IPS-NIHi11 (cell line): ENCODE data around the gene ZNF516.

Experiments used
- DNase-seq: peaks from one replicate; pipeline ENCODE4 v3.0.0; 2012; ENCODE audit warnings: mixed read lengths, low spot score

ZNF516 gene

DNA sequence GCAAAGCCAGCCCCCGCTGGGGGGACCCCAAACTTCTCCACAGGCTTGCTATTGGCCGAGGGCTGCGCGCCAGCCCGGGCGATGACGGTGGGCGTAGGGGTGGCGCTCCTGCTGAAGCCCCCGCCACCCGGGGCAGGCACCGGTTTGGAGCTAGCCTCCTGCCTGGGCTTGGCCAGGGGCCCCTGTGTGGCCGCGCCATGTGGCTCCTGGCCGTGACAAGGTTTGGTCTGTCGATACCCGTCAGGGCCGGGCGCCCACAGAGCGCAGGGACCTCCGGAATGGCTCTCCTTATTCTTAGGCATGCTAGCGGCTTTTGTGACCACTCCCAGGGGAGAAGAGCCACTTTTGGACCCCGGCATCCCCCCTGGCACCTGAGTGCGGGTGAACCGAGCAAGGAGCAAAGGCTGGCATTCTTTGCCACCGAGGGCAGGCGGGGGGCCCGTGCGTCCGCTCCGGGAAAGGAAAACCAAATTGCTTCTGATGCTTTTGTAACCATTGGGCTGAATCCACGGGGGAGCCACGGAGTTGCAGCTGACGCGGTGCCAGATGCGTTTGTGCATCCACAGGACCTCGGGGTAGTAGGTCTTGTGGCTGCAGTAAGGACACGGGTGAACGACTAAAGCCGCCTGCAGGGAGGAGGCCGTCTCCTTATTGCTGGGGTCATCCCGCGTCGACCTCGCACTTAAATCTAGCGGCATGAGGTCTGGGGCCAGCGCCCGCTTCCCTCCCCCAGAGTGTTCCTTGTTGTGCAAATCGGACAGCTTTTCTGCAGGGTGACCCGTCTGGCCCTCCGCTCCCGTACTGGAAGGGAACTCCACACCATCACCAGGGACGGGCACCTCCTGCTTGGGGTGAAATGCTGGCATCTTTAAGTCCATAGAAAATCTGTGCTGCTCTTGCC, 115.6 kb downstream of the ZNF516 start:
- no peak for DNase-seq

DNA sequence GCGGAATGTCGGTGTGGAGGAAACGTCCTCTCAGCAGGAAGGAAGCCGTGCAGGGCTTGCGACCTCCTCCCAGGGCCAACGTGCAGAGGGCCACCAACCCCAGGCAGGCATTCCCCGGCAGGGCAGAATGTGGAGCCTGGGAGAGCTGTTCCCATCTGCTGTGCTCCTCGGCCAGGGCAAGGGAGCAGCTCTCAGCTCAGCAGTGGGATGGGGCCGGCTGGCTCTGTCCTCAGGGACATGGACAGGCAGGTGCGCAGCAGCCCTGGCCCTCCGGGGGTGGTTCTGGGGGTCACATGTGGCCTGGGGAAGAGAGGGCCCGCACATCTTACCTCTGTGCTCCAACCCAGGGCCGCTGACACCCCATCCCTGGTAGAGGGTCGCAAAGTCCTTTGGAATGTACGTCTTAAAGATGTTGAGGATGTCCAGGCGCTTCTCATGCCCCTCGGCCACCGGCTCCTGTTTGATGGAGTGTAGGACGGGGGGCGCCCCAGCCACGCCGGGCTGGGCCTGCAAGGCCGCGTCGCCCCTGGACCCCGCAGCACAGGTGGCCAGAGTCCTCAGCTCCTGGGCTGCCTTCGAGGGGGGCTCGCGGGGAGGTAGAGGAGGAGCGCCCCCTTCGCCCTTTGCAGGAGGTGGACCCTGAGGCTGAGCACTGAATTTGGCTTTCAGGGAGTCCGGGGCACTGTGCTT, 116.4 kb downstream of the ZNF516 start:
- no peak for DNase-seq

DNA sequence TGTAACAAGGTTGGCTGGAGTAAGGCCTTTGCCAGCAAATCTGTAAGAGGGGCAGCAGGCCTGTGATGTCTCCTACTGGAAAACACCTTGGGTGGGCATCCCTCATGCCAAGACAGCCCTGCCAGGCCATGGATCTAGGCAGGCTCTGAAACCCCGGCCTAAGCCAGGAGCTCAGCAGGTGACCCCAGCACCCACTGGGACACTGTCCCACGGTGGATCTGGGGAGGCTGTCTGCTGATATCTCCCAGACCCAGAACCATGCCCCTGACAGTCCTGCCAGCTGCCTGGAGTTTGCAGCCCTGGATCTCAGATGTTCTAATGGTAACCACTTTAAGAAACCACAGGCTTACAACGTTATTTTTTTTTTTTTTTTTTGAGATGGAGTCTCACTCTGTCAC, 117.7 kb downstream of the ZNF516 start:
- no peak for DNase-seq

DNA sequence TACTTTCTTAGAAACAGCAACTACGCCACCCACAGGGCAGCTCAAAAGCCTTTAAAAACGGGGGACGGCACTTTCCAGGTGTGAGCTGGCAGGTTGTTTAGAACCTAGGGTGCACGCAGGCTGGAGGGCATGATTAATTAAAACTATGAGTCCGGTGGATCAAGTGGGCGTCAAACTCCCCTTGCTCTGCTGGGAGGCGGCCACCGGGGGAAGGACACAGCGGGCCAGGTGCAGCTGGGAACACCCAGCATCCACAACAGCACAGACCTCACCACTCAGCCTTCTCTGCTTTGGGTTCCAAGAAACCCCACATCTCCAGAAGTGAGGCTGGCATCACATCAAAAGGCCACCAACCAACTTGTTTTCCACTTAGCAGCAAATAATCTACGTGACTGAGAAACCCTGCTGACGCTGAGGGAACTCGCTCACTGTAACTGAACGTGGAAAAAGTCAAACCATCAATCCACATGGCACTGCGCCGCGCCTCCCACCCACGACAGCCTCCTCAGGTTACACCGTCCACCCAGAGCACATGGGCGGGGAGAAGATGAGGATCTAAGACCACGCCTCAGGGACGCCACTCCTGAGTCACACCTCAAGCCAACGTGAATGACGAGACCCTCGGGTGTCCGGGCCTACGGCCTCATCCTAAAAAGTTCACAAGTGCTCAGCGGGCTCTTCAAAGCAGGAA, 118.2 kb downstream of the ZNF516 start:
- DNase-seq: no peak

DNA sequence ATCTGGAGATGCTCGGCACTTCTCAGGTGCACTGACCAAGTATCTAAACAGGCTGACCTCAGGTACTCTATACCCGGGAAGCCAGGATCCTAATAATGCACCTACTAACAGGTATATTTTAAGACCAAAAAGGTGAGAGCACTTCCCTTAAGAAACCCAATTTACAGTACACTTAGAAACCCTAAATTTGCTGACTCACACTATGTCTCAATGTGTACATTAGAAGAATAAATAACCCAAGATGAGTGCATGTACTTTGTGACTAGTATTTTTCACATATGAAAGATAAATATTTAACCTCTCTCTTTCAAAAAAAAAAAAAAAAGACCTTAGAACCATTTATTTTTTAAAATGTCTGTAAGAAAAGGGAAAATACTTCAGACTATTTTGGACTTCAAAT, 118.8 kb downstream of the ZNF516 start:
- DNase-seq: no peak

DNA sequence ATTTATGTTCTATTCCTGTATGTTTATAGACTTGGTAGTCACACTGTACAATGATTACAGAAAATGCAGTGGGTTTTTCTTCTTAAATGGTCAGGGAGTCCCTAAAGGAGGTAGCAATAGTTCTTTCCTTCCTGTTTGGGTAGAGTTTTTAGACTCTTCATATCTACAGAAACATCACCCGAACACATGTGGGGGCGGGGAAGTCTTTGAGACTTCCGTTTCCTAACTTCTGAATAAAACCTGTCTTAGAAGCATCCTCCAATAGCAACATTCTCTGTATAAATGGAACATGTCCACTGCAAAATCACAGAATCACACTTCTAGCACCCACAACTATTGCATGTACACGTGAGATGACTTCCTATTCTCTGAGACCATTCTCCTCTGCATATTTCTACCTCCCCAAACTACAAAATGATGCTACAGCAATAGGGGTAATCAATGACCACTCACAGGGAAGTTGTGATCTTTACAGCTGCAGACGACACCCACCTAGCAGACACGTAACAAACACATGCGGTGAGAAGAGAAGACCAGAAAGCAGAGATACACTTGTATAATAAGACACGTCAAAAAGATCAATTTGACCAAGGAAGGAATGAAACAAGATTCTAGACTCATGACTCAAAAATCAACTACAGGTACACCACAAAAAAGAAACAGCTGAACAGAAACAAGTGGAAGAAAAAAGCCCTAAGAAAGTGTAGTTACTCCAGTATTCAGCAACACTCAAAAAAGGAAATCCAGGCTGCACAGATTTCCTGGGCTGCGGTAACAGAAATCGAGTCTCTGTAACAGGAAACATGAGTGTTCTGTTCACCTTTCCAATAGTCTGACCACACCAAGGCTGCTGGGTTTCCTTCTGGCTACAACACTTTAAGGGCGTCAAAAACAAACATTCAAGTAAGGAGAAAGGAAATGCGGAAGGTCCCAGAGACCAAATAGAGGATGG, 120.4 kb downstream of the ZNF516 start:
- no peak for DNase-seq

DNA sequence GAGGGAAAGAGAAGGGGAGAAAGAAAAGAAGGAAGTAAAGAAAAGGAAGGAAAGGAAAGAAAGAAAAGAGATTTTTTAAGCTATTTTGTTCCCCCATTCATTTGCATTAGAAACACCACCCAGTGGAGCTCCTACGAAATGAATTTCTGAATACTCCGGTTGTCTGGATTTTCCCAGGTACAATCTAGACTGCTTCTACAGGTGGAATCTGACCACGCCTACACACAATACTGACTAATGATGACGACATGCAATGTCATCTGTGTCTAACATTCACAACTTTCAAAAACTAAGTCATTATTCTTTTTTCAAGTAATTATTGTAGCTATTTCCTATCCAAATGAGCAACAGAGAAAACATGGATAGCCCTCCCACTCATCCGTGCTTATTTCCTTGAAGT, 121.7 kb downstream of the ZNF516 start:
- DNase-seq: no peak

DNA sequence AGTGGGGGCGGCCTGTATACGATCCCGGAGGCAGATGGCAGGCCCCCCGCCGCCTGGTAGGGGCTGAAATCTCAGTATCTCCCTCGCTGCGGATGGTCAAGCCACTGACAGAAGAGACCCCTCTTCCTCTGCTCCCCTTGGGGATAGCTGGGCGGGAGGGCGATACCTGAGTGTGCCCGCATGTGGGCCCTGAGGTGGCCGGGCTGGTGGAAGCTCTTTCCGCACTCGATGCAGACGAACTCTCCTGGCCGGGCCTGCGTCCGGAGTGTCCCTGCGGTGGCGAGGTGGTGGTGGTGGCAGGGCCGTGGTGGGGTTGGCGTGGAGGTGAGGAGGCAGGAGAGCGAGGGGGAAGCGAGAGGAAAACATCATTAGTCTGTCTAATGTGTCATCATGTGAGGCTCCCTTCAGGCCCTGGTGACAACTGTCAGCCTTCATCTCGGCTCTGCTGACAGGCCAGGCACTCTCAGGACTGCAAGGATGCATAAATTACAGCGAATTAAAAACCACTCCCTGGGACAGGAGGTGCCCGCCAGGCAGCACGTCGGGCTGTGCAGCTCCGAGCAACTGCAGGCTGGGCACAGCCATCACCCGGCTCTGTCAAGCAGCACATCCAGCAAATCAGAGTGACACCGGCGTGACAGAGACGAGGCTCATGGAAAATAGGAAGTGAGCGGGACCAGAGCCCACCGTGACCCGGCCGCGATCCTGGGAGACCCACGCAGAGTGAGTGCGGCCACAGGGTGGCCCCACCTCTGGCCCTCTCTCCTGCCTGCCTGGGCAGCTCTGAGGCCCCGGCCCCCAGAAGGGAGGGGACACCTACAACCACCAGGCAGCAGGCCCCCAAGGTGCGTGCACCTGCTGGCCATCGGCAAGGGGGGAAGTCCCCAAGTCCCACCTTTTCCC, 123.5 kb downstream of the ZNF516 start:
- DNase-seq: no peak

DNA sequence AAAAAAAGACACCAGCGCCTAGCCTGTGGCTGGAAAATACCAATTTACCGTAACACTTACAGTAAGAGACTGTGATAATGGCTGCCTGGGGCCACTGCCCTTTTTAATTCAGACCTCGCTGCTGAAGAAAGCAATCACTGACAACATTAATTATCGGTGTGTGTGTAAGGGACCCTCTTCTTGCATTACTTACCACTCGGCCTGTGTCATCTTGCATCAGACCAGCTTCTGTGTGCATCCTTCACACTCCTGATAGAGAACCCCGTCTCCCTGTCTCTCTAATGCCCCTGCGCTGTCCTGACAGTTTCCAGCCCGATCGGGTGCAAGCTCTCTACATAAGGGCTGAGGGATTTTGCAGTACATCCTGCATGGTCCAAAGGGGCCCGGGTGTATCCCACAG, 124.4 kb downstream of the ZNF516 start:
- DNase-seq: no peak

DNA sequence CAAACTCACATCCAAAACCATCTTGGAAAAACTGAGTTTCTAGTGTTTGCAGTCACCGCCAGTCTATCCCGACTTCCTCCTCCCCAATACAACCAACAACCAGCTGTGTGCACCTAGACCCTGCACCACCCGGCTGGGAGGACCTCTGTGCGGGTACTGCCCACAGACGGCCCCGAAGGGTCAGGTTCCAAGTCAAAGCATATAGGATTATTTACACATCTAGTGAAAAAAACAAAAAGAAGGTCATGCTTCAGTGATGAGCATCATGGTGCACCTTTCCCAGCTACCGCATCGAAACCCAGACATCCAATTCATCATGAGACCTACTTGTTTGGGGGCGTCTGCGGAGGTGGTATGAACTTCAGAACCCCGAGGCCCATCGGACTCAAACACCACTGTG, 124.8 kb downstream of the ZNF516 start:
- no peak for DNase-seq

DNA sequence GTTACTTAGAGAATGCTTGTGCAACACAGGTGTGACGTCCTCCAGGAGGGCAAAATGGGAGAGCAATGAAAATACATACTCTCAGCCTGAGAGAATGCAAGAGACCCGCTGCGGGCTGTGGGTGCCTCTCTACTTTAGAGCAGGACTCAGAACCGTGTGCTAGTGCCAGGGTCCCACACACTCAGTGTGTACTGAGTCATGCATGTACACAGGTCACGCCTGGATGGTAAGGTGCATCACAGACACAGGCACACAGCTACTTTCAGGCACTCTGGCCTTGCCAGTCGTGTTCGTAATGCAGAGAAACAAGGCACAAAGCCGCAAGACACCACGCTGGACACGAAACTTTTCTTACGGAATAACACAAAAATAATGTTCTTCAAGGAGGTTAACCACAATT, 125.3 kb downstream of the ZNF516 start:
- no peak for DNase-seq

DNA sequence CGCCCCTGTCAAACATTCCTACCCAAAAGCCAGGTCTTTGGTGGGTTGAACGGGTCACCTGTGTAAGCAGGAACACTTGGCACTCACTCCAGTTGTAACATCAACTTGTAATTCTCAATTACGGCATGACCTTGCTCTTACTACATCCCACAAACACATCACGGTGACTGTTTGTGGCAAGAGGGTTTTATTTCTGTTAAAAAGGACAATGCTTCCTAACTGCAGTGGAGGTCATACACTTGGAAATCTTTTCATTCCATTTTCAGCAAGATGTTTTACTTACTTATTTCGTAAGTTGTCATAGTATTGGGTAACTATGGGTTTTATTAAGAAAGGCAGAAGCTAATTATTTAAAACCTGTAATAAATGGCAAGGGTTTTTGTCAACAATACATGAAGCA, 126.1 kb downstream of the ZNF516 start:
- no peak for DNase-seq

DNA sequence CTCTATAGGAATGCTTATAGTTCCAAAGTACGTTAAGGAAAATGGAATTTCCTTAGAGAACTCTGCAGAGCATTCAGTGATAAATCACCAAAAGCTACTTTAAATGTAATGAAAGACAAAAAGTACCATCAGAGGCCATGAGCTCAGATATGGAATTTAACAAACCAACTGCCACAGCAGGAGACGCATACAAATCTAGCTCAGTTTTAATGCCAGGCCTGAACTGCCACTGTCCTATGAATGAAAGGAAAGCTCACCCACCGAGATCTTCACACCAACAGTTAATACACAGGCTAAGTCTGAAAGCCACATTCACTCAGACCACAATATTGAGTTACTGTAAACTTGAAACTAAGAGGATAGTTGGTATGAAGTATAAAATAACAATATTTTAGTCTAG, 126.8 kb downstream of the ZNF516 start:
- no peak for DNase-seq

DNA sequence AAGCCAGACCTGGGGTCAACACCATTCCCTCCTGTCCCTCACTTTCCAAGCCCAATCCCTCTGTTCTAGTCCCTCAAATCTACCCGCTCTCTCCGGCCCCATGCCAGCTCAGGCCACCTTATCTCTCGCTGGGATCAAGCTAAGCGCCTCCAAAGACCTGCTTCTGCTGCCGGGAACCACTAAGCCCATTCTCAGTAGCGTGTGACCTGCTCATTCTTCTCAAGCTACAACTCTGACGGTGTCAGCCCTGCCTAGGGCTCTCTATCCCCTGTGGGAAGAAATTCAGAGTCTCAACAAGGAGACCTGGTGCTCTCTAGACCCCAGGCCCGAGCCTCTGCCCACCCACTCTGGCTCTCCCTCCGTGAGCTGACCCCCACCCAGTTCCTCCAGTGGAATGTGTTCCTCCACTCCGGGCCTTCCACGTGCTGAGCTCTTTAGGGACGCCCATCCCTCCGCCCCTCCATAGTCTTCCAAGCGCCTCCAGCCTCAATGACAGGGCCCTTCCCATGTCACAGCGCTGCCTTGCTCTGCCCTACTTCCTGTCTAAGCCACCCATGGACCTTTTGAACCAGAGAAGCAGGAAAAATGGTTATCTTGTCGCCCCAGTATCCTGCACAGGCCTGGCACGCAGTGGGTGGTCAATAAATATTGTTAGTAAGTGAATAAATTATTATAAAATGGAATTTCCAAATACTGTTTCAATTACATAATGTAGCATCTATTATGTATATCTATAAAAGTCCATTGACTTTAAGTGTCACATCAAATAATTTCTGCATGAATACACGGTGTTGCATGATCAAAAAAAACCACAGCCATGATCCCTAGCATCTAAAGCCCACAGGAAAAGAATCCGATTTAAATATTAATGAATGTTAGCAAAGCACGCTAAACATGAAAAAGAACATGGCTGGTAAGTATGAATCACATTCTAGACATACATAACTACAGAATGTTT, 127.6 kb downstream of the ZNF516 start:
- no peak for DNase-seq

DNA sequence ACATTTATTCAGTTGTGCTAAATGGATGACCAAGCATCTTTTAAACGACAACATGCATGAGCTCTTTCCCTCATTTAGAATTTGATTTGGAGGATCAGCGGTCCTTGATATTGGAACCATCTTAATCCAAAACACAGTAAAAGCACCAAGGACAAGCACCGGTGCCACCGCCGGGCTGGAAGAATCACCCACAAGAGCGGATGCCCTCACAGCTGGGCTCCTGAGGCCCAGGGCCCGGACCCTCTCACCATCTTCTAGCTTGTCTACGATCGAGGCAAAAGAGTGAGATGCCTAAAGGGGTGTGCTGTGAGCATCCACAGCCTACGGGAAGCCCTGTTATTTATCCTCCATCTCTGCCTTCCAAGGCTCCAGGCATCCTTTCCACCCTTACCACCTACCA, 129.5 kb downstream of the ZNF516 start:
- DNase-seq: no peak

DNA sequence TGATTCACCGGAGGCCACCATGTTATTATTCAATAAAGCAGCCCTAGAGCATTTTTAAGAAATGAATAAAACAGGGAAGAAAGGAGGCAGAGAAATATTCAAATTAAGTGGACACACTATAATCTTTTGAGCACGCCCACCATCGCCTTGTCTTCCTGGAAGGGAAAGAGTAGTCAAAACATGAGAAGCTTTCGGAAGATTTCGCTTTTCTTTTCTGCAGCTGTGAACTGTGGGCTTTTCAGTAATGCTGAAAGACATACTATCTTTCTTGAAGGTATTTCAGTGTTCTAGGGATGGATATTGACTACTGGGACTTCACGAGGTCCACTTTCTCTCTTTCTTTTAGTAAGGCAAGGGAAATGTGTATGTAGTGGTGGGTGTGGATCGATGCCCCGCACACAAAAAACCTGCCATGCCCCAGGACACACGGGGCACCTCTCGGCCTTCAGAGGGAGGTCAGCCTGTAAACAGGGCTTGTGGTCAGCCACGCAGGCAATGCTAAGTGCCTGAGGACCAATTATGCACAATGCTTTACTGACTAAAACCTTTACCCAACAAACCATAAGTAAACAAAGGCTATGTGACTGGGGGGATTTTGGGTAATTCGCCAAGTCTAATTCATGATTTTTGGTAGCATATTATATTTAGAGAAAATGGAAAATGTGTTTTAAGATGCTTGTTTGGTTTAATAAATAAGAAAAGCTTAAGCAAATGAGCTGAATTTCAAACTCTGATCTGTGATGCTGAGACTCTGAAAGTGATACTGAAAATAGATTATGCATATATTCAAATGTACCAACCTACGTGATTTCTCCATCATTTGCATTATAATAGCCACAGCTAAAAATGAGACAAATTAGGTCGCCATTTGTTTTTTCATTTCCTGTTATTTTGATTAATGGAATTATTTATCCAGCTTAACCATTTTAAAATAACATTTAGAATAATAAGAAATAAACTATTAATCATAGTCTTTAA, 130.5 kb downstream of the ZNF516 start:
- DNase-seq: no peak

DNA sequence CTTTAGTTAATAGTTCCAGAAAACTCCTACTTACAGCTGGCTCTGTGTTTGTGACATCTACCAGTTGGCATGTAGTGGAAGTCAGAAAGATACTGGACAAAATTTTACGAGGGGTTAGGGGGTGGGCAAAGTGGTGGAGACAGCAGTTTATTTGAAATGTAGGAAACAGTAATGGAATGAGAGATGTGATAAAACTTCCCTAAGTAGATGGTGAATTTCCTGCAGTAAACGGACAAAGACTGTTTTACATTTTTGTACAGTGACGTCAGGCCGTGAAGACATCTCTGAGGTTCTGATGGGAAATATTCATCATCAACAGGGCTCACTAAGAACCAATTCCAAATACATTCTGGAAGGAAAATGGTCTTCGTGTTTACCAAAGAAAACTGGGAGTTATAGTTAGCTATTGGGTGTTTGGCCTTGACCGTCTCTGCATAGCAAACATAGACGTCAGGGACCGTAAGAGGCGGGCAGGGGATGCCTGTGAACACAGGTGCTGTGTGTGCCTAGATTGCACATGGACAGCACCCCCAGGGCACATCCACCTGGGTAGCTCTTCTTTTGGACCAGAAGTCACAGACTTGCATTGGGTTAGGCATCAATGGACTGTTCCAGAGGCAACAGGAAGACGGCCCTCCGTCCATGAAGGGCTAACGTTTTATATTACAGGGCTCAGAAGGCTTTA, 131.5 kb downstream of the ZNF516 start:
- DNase-seq: no peak

DNA sequence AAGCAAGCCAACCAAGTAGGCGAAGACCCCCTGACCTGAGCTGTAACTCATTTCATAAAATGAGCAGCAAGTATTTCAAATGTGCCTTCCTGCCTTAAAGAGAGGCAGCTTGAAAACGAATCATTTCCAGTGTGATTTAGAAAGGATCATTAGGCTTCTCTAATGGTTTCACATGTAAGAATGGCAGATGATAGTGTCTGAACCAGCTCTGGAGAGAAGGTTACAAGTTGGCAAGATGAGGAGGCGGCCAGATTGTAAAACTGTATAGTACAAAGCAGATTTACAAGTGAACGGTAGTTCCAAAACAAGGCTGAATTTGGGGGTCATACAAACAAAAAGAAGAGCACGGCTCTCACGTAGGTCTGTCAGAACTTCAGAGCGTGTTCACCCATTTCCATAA, 132.4 kb downstream of the ZNF516 start:
- no peak for DNase-seq
